ENCODE results near the gene MPHOSPH9. TPM values are rescaled to one million over a fixed set of nuclear protein-coding genes. Genes with fewer than 3 reads are reported as not detected.
"Not testable (repeated sequence)": the region's sequence is repeated elsewhere in the genome, so short reads cannot be mapped to it uniquely, and the experiment has no call there.

Gene MPHOSPH9
- total RNA-seq, 4 donors from 2014 or later, result 21.6 to 53.6 (median 39.1) TPM

DNA sequence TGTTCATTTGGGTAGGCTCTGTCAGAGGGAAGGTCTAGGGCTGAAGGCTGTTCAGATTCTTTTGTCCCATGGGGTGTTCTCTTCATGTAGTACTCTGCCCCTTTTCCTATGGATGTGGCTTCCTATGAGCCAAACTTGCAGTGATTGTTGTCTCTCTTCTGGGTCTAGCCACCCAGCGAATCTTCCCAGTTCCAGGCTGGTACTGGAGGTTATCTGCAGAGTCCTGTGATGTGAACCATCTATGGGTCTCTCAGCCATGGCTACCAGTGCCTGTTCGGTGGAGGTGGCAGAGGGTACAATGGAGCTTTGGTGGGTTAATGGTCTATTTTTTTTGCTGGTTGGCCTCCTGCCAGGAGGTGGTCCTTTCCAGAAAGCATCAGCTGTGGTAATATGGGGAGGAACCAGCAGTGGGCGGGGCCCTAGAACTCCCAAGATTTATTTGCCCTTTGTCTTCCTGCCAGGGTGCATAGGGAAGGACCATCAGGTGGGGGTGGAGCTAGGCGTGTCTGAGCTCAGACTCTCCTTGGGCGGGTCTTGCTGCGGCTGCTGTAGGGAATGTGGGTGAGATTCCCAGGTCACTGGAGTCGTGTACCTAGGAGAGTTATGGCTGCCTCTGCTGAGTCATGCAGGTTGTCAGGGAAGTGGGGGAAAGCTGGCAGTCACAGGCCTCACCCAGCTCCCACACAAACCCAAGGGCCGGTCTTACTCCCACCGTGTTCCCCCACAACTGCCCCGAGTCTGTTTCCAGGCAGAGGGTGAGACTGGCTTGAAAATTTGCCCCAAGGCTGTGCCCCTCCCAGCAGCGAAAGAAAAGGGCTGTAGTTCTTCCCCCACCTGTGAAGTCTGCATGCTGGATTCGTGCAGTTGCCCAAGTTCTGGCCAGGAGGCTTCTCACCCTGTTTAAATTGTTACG lies 17.8 kb upstream of the MPHOSPH9 start:
- Histone ChIP-seq H3K36me3 (peaks cover 15 to 24% of the 10 kb centered on the region in 2 donors), H3K27ac (no peak overlapping the region), H3K4me1 (peaks cover 5 to 8% of the 10 kb centered on the region in 2 donors), H3K4me3 (replicated peaks in 1 of 3) (no peak overlapping the region), H3K9me3 (no peaks in the 10 kb centered on the region), H3K27me3 (no peaks in the 10 kb centered on the region)
- WGBS, 2 donors, result 92 to 93% methylated on average over 12 to 13 of the region's 13 CpGs
- no peak for DNase-seq
- intact Hi-C loops (cut with DNase I), result no loop called here
- no peak for TF ChIP-seq POLR2A (IDR thresholded peaks at IDR 0.05)
- TF ChIP-seq, protein P1, sequence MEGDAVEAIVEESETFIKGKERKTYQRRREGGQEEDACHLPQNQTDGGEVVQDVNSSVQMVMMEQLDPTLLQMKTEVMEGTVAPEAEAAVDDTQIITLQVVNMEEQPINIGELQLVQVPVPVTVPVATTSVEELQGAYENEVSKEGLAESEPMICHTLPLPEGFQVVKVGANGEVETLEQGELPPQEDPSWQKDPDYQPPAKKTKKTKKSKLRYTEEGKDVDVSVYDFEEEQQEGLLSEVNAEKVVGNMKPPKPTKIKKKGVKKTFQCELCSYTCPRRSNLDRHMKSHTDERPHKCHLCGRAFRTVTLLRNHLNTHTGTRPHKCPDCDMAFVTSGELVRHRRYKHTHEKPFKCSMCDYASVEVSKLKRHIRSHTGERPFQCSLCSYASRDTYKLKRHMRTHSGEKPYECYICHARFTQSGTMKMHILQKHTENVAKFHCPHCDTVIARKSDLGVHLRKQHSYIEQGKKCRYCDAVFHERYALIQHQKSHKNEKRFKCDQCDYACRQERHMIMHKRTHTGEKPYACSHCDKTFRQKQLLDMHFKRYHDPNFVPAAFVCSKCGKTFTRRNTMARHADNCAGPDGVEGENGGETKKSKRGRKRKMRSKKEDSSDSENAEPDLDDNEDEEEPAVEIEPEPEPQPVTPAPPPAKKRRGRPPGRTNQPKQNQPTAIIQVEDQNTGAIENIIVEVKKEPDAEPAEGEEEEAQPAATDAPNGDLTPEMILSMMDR (IDR thresholded peaks at IDR 0.05), result no peak

DNA sequence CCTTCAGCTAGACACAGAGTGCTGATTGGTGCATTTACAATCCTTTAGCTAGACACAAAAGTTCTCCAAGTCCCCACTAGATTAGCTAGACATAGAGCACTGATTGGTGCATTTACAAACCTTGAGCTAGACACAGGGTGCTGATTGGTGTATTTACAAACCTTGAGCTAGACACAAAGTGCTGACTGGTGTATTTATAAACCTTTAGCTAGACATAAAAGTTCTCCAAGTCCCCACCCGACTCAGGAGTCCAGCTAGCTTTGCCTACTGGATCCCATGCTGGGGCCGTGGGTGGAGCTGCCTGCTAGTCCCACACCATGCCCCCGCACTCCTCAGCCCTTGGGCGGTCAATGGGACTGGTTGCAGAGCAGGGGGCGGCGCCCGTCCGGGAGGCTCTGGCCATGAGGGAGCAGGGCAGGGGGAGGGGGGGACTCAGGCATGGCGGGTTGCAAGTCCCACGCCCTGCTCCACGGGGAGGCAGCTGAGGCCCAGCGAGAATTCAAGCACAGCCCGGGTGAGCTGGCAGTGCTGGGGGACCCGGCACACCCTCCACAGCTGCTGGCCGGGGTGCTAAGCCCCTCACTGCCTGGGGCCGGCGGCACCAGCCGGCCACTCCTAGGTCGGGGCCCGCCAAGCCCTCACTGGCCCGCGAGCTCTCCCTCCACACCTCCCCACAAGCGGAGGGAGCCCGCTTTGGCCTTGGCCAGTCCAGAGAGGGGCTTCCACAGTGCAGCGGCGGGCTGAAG lies 16.2 kb upstream of the MPHOSPH9 start:
- H3K4me3 ChIP-seq (replicated peaks in 1 of 3); H3K27me3 ChIP-seq; H3K9me3 ChIP-seq; H3K27ac ChIP-seq; intact Hi-C loops (cut with DNase I); DNase-seq; H3K36me3 ChIP-seq; H3K4me1 ChIP-seq: not testable (repeated sequence)
- 98 to 100% methylated on average over 3 to 9 of the region's 26 CpGs for WGBS, 2 donors

DNA sequence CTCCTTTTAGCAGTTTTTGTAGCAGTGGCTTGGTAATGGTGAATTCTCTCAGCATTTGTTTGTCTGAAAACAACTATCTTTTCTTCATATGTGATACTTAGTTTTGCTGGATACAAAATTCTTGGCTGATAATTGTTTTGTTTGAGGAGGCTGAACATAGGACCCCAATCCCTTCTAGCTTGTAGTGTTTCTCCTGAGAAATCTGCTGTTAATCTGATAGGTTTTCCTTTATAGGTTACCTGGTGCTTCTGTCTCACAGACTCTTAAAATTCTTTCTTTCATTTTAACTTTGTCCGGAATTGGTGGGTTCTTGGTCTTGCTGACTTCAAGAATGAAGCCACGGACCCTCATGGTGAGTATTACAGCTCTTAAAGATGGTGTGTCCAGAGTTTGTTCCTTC lies 15.2 kb upstream of the MPHOSPH9 start:
- H3K4me1 ChIP-seq; H3K9me3 ChIP-seq; H3K27ac ChIP-seq; DNase-seq; H3K36me3 ChIP-seq; intact Hi-C loops (cut with DNase I); H3K27me3 ChIP-seq; H3K4me3 ChIP-seq (replicated peaks in 1 of 3): not testable (repeated sequence)
- 96 to 100% methylated on average over 2 of the region's 2 CpGs for whole genome bisulfite sequencing, 2 donors

DNA sequence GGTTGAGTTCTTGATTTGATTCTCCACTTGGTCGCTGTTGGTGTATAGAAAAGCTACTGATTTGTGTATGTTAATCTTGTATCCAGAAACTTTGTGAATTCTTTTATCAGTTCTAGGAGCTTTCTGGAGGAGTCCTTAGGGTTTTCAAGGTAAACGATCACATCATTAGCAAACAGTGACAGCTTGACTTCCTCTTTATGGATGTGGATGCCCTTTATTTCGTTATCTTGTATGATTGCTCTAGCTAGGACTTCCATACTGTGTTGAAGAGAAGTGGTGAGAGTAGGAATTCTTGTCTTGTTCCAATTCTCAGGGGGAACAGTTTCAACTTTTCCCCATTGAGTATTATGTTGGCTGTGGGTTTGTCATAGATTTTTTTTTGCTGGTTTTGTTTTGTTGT lies 12.7 kb upstream of the MPHOSPH9 start:
- WGBS, 2 donors, result 96 to 97% methylated on average over 3 of the region's 3 CpGs
- no peaks in the 10 kb centered on the region for H3K27me3 ChIP-seq
- no peak overlapping the region for H3K27ac ChIP-seq
- H3K4me1 ChIP-seq, result peaks cover 11 to 15% of the 10 kb centered on the region in 2 donors
- intact Hi-C loops (cut with DNase I), result no loop called here
- no peak for DNase-seq
- TF ChIP-seq, protein P1 (IDR thresholded peaks at IDR 0.05), result no peak
- H3K9me3 ChIP-seq, result no peaks in the 10 kb centered on the region
- H3K4me3 ChIP-seq (replicated peaks in 1 of 3), result no peak overlapping the region
- H3K36me3 ChIP-seq, result no peaks in the 10 kb centered on the region

DNA sequence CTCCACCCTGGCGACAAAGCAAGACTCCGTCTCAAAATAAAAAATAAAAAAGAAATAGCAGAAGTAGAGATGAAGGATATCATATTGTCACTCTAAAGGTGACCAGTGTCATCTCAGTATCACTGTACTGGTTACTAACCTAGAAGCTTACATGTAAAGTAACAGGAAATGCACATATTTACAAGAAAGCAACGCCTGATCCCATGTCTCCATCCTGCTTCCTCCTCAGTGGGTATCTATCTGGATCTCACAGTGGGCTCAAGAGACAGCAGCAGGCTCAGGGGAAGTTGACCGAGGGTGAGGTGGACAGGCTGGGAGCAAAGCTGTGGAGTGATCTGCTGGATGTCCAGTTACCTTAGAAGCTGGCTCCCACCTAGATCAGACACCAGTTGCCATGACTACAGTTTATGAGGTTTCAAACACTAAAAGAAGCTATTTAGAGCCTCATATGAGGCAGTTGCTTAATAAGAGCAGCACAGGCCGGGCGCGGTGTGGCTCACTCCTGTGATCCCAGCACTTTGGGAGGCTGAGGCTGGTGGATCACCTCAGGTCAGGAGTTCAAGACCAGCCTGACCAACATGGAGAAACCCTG lies 10.8 kb upstream of the MPHOSPH9 start:
- WGBS, 2 donors, result 77 to 81% methylated on average over 7 of the region's 7 CpGs
- no peaks in the 10 kb centered on the region for H3K36me3 ChIP-seq
- no peak overlapping the region for H3K4me3 ChIP-seq (replicated peaks in 1 of 3)
- H3K27ac ChIP-seq, result no peak overlapping the region
- no peaks in the 10 kb centered on the region for H3K9me3 ChIP-seq
- H3K4me1 ChIP-seq, result peaks cover 8 to 12% of the 10 kb centered on the region in 2 donors
- H3K27me3 ChIP-seq, result no peaks in the 10 kb centered on the region
- no peak for TF ChIP-seq POLR2A (IDR thresholded peaks at IDR 0.05)
- TF ChIP-seq, protein P1 (IDR thresholded peaks at IDR 0.05), result no peak
- intact Hi-C loops (cut with DNase I), result no loop called here
- no peak for DNase-seq

All from thyroid gland (tissue), 4 donors.